DLD1 (cell line): ENCODE measurements around the gene PLXNB2.

Experiments used
- in situ Hi-C: cut with HindIII; loops from 2 replicates; pipeline ENCODE4 v1.10.0; 2017; ENCODE audit warnings: low sequenced_read_pairs

PLXNB2 gene

DNA sequence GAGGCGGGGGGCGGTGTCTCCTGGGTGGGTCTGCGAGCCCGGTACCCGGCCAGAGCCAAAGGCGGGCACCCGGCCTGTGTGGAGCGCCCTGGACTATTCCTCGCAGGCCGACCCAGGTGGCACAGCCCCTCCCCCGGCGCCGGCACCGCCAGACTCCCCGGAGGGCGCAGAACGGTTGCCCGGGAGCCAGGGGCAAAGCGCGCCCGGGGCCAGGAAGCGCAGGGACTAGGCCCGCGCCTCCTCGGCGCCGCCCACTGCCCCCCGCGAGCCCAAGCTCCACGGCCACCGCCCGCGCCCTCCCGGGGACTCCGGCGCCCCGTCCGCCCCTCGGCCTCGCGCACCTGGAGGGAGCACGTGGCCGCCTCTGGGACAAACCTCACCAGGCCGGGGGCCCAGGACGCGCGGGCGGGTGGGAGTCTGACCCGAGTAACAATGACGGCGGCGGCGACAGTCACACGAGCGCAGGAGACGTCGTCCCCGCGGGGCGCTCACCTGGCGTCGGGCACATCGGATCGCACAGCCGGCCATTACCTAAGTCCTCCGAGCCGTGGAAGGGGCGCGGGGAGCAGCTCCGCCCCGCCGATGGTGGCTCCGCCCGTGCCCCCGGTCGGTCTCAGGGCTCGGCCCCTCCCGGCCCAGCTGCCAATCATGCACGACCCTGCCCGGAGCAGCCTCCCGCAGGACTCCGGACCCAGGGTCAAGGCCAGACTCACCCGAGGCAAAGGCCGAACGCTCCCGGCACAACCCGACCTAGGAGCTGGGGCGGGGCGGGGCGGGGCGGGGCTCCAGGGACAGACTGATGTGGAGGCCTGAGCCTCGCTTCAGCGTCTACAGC is 7.4 kb downstream of the PLXNB2 start:
- in situ Hi-C loops, result no loop called here

DNA sequence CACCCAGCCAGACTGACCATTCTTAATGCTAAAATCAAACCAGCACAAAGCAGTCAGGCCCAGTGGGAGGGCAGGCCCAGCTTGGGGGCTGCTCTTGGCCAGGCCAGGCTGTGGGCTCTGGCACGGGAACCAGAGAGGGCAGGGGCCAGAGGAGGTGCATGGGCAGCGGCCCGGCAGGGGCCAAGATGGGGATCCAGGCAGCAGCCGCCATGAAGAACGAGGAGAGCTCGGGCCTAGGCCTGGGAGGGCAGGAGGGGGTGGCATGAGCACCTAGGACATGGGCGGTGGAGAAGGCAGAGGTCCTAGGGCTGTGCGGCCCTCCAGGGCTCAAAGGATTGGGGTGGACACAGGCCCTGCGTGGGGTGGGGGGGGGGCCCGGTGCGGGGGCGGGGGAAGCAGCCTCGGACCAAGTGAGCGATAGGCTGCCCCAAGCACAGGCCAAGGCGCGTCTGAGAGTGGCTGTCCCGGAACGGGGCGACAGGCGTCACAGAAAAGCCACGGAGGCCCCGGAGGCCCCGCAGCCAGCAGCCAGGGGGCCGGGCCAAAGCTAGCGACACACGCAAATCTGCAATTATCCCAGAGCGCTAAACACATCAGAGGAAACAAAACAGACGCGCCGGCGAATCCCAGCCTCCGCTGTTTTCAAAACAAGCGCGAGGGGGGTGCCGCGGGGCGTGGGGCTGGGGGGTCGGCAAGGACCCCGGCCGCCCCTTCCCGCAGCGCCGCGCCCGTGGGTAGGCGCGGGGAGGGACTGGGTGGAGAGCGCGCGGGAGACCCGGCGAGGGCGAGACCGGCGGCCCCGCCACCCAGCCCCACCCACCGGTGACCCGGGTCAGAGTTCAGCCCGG is 8.3 kb downstream of the PLXNB2 start:
- in situ Hi-C loops, result no loop called here

DNA sequence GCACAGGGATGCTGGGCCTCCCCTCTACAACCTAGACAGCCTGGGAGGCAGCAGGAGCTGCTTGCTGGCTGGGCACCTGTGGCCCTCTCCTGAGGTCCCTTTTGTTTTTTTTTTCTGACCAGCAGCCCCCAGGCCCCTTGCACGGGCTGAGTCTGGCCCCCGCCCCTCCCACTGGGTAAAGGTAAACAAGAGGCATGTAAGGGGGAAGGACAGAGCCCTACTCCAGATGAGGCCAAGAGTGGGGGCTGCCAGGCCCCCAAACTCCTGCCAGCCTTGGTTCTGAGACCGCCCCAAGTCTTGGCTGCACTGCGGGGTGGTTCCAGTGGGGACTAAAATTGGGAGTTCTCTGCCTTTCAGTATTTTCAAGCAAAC is 9.2 kb downstream of the PLXNB2 start:
- in situ Hi-C loops, result no loop called here

DNA sequence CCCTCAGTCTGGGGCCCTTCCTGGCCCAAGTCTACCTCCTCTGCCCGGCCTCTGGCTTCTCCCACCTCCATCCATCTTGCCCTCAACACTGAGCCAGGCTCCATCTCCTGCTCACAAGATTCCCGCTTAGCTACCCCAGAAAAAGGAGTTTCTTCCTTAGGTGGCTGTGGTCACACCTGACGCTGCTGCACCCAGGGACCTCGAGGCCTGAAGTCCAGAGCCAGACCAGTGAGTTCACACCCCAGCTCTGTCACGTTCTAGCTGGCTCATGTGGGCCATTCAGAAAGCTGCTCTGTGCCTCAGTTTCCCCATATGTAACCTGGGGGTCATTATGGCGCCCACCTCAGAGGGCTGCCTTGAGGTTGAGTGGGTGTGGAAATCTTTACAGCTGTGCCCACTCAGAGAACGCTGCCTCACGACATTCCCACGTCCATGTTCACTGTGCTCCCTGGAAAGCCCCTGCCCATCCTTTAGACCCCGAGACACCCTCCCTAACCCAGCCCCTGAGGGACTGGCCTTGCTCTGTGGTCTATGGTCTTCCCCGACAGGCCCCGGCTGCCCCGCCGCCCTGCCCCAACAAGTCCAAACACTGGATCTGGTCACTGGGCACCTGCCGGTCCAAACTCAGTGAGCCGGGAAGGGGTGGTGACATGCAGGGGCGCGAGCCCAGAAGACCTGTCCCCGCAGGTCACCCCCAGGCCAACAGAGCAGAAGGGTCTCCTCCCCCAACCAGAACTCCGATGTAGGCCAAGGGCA is 9.8 kb downstream of the PLXNB2 start:
- in situ Hi-C loops, result no loop called here

DNA sequence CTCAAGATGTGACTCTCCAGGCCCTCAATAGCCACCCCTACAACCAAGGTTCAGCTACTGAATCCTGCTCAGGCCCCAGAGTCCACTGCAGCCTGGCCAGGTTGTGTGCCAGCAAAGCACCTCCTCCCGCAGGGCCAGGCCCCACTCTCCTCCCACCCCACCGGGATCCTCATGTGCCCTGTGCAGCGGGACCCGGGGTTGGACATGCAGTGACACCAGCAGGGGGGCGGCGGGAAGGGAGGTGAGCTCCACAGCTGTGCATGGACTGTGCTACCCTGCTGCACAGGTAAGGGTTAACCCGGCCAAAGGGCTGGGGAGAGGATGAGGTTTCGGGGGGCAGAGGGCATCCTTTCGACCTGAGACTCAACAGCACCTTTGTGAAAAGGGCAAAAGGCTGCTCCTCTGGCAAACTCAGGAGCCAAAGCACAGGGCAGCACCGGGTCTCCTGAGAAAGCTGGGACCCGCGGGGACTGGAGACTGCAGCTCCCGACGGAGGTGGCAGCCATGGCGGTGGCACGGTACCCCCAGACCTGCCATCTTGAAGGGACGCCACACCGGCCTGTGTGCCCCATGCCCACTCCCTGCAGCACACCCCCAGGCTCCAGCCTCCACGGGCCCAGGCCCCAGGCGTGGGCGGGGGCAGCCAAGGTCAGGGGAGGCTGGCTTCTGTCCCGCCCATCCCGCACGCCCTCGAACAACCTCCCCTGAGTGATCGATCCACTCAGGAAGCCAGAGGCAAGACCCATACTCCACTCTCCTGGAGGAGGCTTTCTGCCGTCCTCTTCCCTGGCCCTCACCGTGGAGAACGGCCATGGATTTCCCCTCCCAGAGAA is 10.6 kb downstream of the PLXNB2 start:
- in situ Hi-C loops, result no loop called here

DNA sequence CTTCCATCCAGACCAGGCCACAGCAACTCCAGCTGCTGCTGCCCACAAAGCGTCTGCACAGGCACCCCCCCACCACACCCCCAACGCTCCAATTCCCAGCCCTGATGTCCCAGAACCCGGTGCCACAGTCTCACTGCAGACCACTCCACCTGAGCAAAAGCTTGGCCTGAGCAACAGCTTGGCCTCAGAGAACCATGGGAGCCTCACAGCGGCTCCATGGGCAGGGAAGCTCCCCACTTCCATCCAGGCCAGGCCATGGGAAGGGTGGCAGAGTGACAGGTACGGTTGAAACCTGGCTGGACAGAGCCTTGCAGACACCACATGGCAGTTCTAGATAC is 13.2 kb downstream of the PLXNB2 start:
- in situ Hi-C loops, result no loop called here

DNA sequence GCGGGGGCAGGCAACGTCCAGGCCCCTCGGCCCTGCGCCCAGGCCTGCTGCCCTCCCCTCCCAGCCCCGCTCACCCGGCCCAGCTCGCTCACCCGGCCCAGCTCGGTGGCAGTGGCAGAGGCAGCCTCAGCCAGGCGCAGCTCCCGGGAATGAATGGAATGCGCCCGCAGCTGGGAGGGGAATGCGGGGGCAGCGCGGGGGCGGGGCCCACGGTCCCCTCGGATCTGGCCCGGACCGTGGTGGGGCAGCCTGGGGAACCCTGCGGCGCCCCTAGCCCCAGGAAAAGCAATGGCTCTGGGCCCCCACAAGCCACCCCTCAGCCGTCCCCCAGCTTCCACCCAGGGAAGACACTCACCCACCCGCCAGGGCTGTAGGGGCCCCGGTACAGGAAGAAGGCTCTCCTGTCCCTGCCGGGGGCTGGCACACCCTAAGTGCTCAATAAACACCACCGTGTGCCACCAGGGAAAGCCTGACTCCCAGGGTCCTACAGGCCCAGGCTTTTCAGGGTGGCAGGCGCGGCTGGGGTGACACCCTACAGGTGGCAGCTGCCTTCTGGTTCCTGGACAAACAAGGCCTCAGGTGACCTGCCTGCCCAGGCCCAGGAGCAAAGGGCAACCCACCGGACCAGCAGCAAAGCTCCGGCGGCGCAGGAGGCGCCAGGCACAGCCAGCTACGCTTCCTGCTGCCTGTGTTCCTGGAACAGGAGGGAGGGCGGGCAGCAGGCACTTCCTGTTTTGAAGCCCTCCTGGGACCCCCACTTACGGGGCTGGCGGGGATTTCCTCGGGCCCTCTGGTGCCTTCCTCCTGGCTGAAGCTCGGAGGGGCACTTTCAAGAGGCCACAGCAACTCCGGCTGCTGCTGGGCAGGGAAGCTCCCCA is 13.8 kb downstream of the PLXNB2 start:
- in situ Hi-C loops, result no loop called here

DNA sequence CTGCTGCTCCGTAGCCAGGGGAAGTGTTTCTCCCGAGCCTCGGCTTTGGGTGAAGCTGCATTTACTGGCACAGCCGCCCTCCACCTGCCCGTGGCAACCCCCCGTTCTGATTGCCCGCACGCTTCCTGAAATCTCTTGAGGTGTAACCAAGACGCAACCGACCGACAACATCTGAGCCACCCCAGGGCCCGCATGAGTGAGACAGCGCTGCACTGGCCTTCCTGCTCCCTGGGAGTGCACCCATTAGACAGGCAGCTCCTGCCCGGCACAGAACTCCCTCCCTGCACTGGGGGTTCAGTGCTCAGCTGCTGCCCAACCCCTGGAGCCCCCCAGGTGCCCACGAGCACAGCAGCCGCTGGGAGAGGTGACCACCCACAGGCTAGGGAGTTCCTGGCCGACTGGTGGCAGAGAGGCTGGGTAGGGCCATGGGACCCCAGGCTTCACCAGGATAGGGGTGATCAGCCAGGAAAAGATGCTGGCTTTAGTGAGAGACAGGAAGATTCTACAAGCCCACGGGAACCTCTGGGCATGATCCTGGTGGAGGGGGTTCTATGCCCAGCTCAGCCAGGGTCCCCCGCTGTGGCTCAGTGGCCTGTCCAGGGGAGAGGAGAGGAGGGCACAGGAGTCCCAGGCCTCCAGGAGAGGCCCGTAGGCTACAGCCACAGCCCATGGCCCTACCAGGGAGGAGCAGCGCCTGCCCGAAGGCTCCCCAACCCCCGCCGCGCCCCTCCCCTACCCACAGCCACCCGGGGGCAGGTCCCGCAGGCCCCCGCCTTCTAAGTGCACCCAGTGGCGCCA is 14.6 kb downstream of the PLXNB2 start:
- in situ Hi-C loops, result no loop called here

DNA sequence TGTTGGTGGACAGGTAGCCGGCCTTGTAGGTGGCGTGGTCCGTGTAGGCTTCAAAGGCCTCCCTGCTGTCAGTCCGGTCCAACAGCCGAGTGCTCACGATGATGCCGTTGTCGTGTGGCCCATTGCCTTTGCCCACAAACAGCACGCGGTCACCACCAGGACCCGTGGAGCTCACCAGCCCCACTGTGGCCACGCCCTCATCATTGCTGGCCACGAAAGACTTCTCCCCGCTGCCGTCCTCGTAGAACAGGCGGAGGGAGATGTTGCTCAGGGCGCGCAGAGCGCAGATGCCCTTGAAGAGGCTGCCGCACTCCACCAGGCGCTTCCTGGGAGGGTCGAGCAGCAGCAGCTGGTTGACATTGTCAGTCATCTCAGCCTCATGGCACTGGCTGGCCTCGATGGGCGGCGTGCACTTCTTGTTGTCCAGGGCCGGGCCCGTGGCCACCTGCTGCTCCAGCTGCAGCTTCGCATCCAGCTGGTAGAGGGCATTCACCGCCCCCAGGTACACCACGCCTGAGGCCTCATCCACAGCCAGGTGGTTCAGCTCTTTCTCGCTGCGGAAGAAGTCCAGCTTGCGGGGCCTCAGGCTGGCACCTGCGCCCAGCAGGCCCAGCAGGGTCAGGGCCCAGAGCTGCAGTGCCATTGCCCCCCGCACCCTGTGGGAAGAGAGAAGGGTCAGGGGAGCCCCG is 17.4 kb downstream of the PLXNB2 start:
- in situ Hi-C loops, result no loop called here

DNA sequence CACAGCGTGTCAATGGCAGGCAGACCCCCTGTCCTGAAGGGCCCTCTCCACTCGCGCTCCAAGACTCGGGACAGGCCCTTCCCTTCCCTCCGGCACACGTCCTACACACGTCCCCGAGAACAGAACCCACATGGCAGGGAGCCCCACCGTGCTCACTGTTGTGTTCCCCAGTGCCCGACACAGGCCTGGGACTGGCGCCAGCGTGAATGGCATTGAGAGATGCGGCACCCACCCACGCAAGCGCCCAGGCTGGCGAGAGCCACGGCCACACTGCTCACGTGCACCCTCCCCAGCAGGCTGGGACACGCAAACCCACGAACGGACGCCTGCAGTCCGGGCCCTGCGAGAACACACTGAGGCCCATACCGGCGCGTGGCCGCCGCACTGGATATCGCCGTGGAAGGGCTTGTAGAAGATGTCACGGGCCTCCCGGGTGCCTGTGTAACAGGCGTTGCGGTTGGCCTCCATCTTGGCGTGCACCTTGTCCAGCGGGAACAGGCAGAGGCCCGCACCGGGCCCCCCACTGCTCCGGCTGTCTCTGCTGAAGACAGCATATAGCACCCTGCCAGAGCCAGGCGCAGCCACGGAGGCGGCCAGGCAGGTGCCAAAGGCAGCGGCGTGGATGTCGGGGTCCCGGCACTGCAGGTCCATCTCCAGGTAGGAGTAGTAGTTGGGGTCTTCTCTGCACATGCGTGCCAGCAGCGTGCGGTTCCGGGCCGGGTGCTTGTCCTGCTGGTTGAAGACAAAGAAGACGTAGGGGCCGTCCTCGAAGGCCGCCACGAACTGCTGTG is 18.1 kb downstream of the PLXNB2 start:
- in situ Hi-C loops, result no loop called here

DNA sequence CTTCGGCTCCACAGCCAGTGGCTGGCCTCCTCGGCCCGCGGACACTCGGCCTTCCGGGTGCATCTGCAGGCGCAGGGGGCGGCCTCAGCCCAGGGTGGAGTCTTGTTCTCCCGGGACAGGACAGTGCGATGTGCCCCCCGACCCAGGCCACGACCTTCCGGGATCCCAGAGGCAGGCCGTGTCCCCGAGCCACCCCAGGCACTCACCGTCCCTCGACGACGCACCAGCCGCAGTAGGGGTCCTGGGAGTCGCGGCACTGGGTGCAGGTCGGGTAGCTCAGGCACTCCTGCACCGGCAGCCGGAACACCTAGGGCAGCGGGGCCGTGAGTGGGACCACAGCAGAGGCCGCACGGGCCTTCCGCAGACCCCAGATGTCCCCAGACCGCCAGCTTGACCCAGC is 19.7 kb downstream of the PLXNB2 start:
- in situ Hi-C loops, result no loop called here

DNA sequence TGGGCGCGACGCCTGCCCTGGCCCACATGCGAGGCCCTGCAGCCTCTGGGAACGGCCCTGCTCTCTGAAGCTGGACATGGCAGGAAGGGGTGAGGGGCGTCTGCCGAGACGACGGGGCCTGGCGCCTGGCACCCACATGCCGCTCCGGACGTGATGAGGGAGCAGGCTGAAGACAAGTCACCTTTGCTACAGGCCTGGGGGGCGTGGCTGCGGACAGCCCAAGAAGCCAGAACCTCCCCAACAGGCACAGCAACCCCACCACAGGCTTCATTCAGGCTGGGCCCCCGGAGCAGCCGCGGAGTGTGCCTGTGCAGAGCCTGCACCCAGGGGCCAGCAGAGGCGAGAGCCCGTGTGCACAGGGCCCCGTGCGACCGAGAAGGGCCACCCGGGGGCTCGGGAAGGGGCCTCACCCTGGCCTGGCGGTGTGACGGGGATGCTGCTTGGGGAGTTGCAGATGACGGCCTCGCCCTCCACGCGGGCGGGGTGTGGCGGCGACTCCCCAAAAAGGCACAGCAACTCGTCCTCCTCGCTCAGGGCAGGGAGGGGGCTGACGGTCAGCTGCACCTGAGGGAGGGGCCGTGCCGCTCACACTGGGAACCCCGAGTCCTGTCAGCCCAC is 20.6 kb downstream of the PLXNB2 start:
- in situ Hi-C loops, result no loop called here

DNA sequence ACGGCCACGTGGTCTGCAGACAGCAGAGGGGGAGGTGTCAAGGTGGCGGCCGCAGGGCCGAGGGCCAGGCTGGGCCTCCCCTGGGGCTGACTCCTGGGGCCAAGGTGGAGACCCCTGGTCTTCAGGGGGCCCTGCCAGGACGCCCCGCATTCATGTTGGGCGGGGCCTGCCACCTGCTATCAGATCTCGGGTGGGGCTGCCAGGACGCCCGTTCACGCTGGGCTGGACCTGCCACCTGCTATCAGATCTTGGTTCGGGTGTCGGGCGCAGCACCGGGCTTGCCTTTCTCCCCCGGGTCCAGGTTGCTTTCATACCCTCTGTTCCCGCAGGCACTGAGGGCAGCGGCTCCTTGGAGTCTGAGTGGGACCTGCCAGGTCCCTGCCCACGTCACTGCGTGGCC is 21.2 kb downstream of the PLXNB2 start:
- in situ Hi-C loops, result no loop called here

DNA sequence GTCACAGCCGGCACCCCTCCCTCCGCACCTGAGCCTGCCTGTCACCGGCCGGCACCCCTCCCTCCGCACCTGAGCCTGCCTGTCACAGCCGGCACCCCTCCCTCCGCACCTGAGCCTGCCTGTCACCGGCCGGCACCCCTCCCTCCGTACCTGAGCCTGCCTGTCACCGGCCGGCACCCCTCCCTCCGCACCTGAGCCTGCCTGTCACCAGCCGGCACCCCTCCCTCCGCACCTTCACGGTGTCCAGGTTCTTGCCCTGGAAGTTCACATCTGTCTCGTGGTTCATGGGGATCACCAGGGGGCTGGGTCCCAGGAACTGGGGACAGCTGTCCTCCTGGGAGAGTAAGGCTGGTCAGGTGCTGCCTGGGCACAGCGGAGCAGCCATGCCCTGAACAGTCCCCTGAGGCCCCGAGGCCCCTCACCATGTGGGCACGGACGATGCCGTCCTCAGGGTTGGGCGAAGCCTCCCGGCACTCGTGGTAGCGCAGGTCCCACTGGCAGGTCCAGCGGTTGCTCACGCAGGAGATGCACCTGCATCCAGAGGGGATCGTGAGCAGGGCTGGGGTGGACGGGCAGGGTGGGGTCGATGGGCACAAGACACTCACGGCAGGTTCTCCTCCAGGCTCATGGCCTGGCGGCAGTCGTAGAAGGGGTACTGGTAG is 21.7 kb downstream of the PLXNB2 start:
- in situ Hi-C loops, result no loop called here

DNA sequence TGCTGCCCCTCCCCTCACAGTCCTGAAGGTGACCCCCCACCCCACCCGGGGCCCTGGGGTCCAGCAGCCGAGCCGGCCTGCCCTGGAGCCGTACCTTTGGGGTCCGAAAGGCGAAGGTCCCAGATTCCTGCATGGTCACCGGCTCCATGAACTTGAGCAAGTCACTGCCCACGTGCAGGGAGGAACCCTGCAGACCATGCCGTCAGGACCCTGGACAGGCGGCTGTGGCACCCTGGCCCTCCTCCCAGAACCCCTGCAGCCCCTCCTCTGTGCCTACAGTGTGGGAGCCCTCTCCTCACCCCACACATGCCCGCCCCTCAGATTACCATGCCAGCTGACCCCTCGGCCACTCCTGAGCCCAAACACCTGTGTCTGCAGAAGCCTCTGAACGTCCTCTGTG is 23.0 kb downstream of the PLXNB2 start:
- in situ Hi-C loops, result no loop called here

DNA sequence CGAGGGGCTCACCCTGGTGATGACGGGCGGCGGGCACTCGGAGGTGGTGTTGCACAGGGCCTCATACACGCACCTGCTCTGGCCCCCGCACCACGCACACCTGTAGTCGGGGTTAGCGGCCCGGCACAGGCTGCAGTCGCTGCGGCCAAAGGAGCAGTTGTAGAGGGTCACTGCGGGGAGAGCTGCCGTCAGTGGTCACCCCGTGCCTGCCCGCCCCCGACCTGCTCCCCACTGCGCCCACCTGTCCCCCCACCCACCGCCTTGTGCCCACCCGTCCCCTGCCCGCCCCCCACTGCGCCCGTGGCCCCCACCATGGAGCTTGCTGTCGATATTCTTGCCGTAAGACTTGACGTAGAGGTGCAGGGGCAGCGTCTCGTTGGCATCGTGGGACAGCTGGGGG is 23.6 kb downstream of the PLXNB2 start:
- in situ Hi-C loops, result no loop called here
